OCI-LY3 (cell line): ENCODE results near the gene CTH.

ENCODE experiments used
- H2AFZ ChIP-seq: fragments of 200-600, 300-600 bp; shearing (Covaris generic); 2 replicates; pipeline ENCODE4 v1.6.0; 2014; ENCODE audit warnings: antibody characterized with exemption, low read depth, low read length
- H3K27ac ChIP-seq: fragments of 200-600, 300-600 bp; sonication (generic); 2 replicates; pipeline ENCODE4 v1.5.1; 2014; ENCODE audit warnings: mild to moderate bottlenecking, low read length, moderate library complexity, mixed read lengths
- H3K27me3 ChIP-seq: fragments of 200-600, 300-600 bp; sonication (generic); 2 replicates; pipeline ENCODE4 v1.6.1; 2014; ENCODE audit warnings: low read depth, low read length, mixed read lengths
- H3K36me3 ChIP-seq: fragments of 200-600, 300-600 bp; sonication (generic); replicated peaks from 2 replicates; pipeline ENCODE3; 2014; ENCODE audit warnings: low read depth, low read length, mixed read lengths
- H3K4me1 ChIP-seq: fragments of 300-600, 200-600 bp; sonication (generic); 2 replicates; pipeline ENCODE4 v1.6.1; 2014; ENCODE audit warnings: low read length, mixed read lengths
- H3K4me2 ChIP-seq: fragments of 200-600, 300-600 bp; sonication (generic); 2 replicates; pipeline ENCODE4 v1.6.1; 2014; ENCODE audit warnings: low read length, mixed read lengths
- H3K4me3 ChIP-seq: fragments of 300-600, 200-600 bp; sonication (generic); 2 replicates; pipeline ENCODE4 v1.5.1; 2014; ENCODE audit warnings: antibody characterized with exemption, mild to moderate bottlenecking, low read length, moderate library complexity
- H3K79me2 ChIP-seq: fragments of 300-600, 200-600 bp; shearing (Covaris generic); 2 replicates; pipeline ENCODE4 v1.6.1; 2014; ENCODE audit warnings: mild to moderate bottlenecking, low read length, mixed read lengths
- H3K9ac ChIP-seq: fragments of 300-600, 200-600 bp; shearing (Covaris generic); 2 replicates; pipeline ENCODE4 v1.6.0; 2014; ENCODE audit warnings: mild to moderate bottlenecking, low read length, moderate library complexity
- H3K9me3 ChIP-seq: fragments of 200-600, 300-600 bp; shearing (Covaris generic); 2 replicates; pipeline ENCODE4 v1.6.1; 2014; ENCODE audit warnings: low read length, mixed read lengths; ENCODE audit not compliant: insufficient read depth
- H4K20me1 ChIP-seq: fragments of 200-600, 300-600 bp; sonication (generic); 2 replicates; pipeline ENCODE4 v1.6.1; 2016; ENCODE audit warnings: low read length, mixed read lengths; ENCODE audit not compliant: insufficient read depth
- CTCF ChIP-seq: fragments of 200-600, 300-600 bp; sonication (generic); IDR thresholded peaks from 2 replicates; pipeline ENCODE4 v1.5.1; 2014; ENCODE audit warnings: antibody characterized with exemption, low read length, low read depth
- EZH2phosphoT487 ChIP-seq: fragments of 200-600 bp; shearing (Covaris generic); IDR thresholded peaks from 2 replicates; pipeline ENCODE4 v1.6.1; 2018; ENCODE audit warnings: antibody characterized with exemption, mixed run types, low read depth

CTH gene

DNA sequence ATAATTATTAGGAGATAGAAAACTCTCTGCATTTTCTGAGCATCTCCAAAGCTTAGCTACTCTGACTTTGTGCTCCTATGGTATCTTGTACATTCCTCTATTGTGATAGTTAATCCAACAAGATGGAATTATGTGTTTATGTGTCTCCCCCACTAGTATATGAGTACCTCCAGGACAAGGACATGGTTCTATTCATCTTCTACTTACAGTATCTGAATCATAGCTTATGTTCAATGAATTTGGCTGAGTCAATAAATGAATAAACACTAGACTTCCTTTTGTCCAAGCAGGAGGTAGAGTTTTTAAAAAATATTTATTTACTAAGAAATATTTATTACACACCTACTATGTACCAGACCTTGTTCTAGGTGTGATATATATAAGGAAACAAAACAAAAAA, 18.4 kb upstream of the CTH start:
- Histone ChIP-seq H3K9me3 (no peaks in the 10 kb centered on the region), H3K27ac (no peak overlapping the region)

DNA sequence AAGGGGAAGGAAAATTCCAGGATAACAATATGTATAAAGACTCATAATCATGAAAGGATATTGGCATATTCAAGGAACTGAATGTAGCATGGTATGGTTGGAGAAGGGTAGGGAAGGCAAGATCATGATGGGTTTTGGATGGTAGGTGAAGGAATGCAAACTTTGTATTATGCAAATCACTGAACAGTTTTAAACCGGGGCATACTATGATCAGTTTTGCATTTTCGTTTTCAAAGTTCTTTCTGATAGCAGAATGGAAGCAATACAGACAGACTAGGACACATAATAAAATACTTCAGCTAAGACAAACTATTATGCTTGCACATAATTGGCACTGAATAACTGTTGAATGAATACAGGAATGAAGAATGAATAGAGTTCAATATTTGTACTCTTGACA, 14.5 kb upstream of the CTH start:
- H3K36me3 ChIP-seq, result no peaks in the 10 kb centered on the region
- no peak overlapping the region for H3K4me3 ChIP-seq
- H3K79me2 ChIP-seq, result no peaks in the 10 kb centered on the region
- peaks cover 3% of the 10 kb centered on the region for H3K4me1 ChIP-seq
- H4K20me1 ChIP-seq, result no peaks in the 10 kb centered on the region
- no peak overlapping the region for H3K27ac ChIP-seq
- no peaks in the 10 kb centered on the region for H3K9me3 ChIP-seq
- peaks cover 7% of the 10 kb centered on the region; the same call in 1 of the 2 replicates for H3K27me3 ChIP-seq
- H2AFZ ChIP-seq, result no peak overlapping the region
- H3K4me2 ChIP-seq, result no peak overlapping the region
- no peak overlapping the region for H3K9ac ChIP-seq
- TF ChIP-seq EZH2phosphoT487 (no peak), CTCF (no peak)

More for the DNA sequence above, 18.4 kb upstream of the CTH start:
- no peaks in the 10 kb centered on the region for H3K79me2 ChIP-seq
- no peak overlapping the region for H3K4me3 ChIP-seq
- H3K9ac ChIP-seq, result no peak overlapping the region
- H4K20me1 ChIP-seq, result no peaks in the 10 kb centered on the region
- H3K4me1 ChIP-seq, result no peaks in the 10 kb centered on the region
- no peak overlapping the region for H2AFZ ChIP-seq
- no peaks in the 10 kb centered on the region for H3K36me3 ChIP-seq
- no peak overlapping the region for H3K4me2 ChIP-seq
- H3K27me3 ChIP-seq, result peaks cover 7% of the 10 kb centered on the region; the same call in 1 of the 2 replicates
- no peak for TF ChIP-seq CTCF
- TF ChIP-seq EZH2phosphoT487, result no peak

GRCh38 chr1:70397013-70397412, 14.1 kb upstream of the CTH start:
- Histone ChIP-seq H3K27ac (no peak overlapping the region), H3K4me3 (no peak overlapping the region), H3K27me3 (peaks cover 7% of the 10 kb centered on the region; the same call in 1 of the 2 replicates), H4K20me1 (no peaks in the 10 kb centered on the region), H2AFZ (no peak overlapping the region), H3K79me2 (no peaks in the 10 kb centered on the region), H3K4me2 (no peak overlapping the region), H3K36me3 (no peaks in the 10 kb centered on the region), H3K4me1 (peaks cover 8% of the 10 kb centered on the region), H3K9me3 (no peaks in the 10 kb centered on the region), H3K9ac (no peak overlapping the region)
- TF ChIP-seq EZH2phosphoT487 (no peak), CTCF (no peak)

- Histone ChIP-seq H3K9ac (no peak overlapping the region), H3K4me1 (peaks cover 12% of the 10 kb centered on the region), H3K27ac (no peak overlapping the region), H3K36me3 (no peaks in the 10 kb centered on the region), H3K4me3 (no peak overlapping the region), H3K79me2 (no peaks in the 10 kb centered on the region), H3K27me3 (peaks cover 7% of the 10 kb centered on the region; the same call in 1 of the 2 replicates), H2AFZ (no peak overlapping the region), H4K20me1 (no peaks in the 10 kb centered on the region), H3K9me3 (no peaks in the 10 kb centered on the region), H3K4me2 (no peak overlapping the region)
- no peak for TF ChIP-seq CTCF
Measured at GRCh38 chr1:70400335-70400734, 10.7 kb upstream of the CTH start.
